ENCODE data around the gene SPAG9.

SPAG9 gene

DNA sequence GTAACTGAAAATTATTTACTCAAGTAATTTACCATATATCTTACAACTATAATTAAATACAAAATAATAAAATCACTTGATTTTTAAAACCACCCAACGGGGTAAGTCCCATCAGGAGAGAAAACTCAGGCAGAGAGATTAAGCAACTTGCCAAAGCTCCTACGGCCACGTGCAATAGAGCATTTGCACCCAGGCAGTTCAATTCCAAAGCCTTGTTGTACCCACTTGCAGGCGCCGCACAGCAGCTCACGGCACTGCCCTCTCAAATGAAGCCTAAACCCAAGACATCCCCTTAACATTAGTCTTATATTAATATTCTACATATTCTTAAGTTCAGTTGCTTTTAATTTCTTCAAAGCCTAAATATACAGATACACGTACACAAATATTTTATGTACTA, 75.7 kb downstream of the SPAG9 start:
- peak; percentile 76 for DNase-seq (ENCODE audit: low spot score)

DNA sequence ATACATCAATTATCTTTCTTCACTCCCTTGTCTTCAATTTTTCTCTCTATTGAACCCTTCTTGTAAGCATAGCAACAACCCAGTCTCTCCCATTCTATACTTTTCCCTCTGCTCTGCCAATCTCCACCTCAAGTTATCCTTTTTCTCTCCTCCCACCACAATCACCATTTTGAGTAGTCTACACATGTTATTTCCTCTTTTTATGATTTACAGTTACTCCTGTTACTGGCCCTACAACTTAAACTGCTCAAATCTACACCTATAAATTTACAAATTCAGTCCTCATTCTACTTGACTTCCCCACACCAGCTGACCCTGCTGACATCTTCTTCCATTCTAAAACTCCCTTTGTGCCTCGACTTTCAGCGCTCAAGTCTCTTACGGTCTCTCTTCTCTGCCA, 84.6 kb downstream of the SPAG9 start:
- DNase-seq (ENCODE audit: low spot score), result no peak

DNA sequence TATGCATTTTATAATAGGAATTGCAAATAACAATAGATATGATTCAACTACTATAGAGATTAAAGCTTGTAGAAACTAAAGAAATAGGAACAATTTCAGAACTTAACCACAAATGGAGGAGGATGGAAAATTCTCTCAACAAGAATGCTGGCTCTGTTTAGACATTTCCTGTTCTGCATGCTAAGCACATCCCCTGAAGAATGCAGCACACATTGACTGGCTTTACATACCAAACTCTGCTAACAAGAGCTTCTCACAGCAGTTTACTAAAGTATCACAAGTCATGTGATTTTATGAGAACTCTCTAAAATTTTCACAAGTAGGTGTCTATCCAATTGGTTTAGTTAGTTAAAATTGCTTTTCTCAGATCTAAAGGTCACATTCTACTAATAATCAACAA, 85.2 kb downstream of the SPAG9 start:
- peak; percentile 89 for DNase-seq (ENCODE audit: low spot score)

DNA sequence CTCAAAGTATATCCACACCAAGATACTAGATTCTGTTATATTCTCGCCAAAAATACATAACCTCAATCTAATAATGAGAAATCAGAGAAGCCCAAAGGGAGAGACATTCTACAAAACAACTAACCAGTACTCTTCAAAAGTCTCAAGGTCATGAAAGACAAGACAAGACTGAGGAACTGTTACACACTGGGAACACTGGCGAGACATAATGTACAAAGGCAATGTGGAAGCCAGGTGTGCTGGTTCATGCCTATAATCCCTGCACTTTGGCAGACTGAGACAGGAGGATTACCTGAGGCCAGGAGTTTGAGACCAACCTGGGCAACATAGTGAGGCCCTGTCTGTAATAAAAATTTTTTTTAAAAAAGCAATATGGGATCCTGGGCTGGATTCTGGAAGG, 85.9 kb downstream of the SPAG9 start:
- no peak for DNase-seq (ENCODE audit: low spot score)

DNA sequence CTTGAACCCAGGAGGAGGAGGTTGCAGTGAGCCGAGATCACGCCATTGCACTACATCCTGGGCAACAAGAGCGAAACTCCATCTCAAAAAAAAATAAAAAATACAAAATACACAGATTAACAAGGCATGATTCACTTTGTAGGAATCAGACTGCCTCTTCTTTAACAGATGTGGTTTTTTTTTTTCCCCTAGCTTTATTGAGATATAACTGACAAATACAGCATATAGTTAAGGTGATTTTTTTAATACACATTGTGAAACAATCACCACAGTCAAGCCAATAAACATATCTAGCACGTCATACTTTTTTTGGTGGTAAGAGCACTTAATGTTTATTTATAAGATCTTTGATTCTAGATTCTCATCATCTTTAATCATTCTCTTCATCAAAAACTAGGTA, 87.8 kb downstream of the SPAG9 start:
- no peak for DNase-seq (ENCODE audit: low spot score)

DNA sequence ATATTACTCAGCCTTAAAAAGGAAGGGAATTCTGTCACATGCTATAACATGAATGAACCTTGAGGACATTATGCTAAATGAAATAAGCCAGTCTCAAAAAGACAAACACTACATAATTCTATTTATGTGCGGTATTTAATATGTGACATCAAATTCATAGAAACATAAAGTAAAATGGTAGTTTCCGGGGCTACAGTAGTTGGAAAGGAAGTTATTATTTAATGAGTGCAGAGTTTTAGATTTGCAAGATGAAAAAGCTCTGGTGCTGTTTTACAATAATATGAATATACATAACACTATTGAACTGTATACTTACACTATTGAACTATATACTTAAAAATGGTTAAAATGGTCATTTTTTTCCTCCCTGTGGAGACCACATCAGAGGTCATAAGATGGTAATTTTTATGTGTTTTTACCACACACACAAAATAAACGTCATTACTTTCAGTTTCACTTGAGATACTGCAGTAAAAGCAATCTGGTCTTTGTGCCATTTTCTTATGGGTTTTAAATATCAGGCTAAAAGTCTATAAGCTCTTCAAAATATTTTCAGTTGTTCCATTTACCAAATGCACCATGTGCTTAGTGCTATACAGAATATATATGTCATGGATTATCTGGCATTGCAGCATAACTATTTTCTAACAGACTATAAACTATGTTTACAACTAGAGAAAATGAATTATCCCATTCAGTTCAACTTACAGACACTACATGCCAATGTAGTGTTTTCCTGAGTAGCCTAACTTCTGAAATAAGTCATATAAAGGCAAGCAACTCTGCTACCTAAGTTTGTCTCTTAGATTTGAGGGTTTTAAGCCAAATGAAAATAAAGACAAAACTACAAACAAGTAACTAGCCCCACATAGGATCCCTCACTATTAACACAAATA, 90.9 kb downstream of the SPAG9 start:
- no peak for DNase-seq (ENCODE audit: low spot score)

DNA sequence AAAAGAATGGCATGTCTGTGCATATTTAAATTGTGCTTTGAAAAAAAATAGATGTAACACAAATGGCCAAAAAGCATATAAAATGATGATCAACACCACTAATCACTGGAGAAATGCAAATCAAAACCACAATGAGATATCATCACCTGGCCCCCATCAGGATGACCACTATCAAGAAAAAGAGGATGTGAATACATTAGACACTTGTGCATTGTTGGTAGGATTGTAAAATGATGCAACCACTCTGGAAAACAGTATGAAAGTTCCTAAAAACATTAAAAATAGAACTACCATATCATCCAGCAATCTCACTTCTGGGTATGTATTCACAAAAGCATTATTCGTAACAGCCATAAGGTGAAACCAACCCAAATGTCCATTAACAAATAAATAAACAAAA, 91.5 kb downstream of the SPAG9 start:
- no peak for DNase-seq (ENCODE audit: low spot score)

DNA sequence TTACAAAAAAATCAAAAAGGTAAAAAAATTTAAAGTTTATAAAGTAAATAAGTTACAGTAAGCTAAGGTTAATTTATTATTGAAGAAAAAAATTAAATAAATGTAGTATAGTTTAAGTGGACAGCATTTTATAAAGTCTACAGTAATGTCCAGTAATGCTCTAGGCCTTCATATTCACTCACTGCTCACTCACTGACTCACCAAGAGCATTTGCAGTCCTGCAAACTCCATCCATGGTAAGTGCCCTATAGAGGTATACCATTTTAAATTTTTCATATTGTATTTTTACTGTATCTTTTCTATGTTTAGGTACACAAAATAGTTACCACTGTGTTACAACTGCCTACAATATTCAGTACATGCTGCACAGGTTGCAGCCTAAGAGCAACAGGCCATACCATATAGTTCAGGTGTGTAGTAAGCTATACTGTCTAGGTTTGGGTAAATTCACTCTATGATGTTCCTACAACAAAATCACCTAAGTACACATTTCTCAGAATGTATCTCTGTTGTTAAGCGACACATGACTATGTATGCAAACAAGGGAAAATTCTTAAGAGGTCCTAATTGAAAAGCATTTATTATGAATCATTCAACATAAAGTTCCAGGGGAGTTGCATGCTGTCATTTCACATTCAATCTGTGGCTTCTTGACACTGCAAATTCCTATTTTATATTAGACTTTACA, 92.3 kb downstream of the SPAG9 start:
- no peak for DNase-seq (ENCODE audit: low spot score)

DNA sequence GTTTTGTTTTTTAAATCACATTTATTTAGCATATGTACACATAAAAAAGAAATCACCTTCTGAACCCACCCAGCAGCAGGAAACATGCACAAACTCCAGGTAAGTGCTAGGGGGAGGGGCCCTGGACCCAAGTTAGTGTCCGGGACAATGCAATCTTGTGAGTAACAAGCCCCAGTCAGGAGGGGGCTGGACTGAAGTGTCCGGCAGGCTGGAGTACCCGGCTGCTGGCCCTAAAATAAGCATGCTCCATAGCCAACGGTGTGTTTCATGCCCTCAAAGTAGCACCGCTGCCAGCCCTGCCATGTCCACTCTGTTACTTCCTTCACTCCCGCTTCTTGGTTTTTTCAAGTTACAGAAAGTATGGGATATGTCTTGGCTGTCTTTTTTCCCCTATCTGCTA, 102.1 kb downstream of the SPAG9 start:
- no peak for DNase-seq (ENCODE audit: low spot score)

DNA sequence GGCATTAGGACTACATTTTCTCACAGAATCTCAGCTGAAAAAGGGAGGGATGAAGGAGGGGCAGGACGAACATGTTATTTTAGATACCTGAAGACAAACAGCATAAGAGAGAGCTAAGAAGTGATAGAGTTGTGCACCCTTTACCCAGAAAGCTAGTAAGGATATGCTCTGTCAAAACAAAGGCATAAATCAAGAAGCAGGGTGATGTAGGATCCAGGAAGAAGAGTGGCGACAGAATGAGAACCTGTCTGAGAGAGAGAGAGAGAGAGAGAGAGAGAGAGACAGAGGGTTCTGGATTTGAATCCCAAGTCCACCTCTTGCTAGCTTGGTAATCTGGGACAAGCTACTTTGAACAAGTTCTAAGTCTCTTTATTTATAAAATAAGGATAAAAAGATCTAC, 103.4 kb downstream of the SPAG9 start:
- DNase-seq (ENCODE audit: low spot score), result no peak

DNA sequence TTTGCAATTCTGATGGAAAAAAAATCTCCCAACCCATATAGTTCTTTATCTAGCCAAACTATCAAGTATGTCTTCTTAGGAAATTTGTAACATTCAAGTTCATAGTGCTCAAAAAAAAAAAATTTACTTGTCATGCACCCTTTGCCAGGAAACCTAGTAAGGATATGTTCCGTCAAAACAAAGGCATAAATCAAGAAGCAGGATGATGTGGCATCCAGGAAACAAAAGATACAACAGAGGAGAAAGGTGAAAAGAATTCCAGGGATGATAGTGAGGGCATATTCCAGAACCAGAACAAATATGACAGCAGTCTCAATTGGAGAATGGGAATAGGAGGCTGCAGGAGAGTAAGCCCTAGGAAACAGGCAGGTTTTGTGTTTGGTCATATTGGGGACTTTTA, 104.6 kb downstream of the SPAG9 start:
- DNase-seq (ENCODE audit: low spot score), result no peak

DNA sequence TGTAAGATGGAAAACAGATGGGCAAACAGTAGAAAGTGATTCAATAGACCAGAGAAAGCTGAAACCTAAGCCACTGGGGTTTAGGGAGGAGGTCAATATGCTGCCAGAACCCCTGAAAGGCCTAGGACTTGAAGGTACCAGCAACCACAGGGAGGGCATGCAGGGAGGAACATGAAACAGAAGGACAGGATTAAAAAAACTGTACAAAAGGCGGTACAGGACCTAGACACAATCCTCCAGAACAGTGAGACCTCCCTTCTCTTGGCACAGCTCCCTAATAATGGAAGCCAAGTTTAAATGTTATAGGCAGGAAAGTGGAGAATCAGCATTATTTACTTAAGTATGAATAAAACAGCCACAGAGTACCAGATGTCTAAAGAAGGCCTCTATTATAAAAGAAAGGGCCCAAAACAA, 105.5 kb downstream of the SPAG9 start:
- DNase-seq (ENCODE audit: low spot score), result no peak

DNA sequence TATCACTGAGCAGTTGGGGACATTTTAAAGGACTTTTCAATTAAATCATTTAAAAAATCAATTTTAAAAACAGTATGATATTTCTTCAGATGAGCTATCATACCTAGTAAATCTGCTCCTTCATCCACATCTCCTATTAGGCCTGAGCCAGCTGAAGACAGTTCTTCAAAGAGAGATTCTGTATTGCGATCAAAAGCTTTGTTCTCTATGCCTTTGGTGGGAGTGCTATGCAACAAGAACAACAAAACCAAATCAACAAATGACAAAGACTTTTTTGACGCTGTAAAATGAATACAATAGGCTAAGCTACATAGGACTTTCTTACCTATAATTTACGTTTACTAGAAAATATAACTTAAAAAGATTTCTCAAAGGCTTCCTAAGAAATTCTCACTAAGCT, 106.5 kb downstream of the SPAG9 start:
- DNase-seq (ENCODE audit: low spot score), result peak; percentile 41

DNA sequence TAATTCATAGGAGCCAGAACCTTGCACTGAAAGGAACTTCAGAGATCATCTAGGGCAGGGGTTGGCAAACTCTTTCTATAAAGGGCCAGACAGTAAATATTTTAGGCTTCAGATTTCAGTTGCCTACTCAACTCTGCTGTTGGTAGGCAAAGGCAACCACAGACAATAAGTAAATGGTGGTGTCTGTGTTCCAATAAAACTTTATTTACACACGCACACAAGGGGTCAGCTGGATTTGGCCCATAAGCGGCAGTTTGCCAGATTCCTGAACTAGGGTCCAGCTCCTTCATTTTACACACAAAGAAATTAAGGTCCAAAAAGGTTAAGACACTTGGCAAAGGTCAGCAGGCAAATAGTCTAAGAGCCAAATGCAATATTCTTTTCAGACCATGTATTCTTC, 107.3 kb downstream of the SPAG9 start:
- DNase-seq (ENCODE audit: low spot score), result no peak

DNA sequence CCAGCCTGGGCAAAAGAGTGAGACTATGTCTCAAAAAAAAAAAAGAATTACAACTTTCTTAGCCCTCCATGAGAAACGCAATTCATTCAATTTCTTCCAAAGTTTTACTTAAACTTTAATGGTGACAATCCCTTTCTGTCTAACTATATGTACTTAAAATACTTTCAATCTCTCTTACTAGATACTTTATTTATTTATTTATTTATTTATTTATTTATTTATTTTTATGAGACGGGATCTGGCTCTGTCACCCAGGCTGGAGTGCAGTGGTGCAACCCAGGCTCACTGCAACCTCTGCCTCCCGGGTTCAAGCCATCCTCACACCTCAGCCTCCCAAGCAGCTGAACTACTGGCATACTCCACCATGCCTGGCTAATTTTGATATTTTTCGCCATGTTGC, 108.1 kb downstream of the SPAG9 start:
- no peak for DNase-seq (ENCODE audit: low spot score)

DNA sequence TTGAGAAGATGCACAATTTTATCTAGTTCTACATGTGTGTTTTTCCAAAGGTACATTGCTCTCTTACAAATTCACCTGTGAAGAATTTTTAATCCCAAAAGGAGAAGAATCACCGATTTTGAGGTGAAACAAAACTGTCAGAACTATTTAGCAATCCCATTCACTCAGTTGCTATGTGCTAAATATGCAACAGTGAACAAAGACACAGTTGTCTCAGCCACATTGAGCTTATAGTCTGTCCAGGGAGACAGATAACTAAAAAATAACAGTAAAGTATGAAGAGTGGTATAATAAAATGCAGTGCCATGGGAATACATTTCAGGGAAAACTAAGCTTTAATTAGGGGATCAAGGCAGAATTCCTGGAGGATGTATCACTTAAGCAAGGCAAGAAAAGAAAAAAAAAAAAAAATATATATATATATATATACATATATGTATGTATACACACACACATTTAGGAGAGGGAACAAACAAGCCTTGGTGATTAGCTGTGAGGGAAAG, 110.4 kb downstream of the SPAG9 start:
- peak; percentile 11 for DNase-seq (ENCODE audit: low spot score)

DNA sequence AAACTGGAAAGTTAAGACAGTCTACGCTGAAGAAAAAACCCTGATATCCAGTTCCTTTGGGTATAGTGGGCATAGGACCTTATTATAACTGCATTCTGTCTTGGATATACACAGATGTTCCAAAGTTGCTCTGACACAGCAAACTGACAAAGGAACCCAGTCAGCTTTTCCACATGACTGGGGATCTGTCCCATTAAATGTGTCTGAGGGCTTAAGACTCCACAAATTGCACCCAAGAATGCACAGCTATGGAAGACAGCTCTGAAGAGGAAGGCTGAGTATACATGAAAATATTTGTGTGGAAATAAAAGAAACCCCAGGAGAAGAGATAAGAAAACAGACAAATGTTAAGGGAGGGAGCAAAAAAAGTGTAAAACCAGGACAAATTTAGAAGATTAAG, 114.1 kb downstream of the SPAG9 start:
- peak; percentile 32 for DNase-seq (ENCODE audit: low spot score)

DNA sequence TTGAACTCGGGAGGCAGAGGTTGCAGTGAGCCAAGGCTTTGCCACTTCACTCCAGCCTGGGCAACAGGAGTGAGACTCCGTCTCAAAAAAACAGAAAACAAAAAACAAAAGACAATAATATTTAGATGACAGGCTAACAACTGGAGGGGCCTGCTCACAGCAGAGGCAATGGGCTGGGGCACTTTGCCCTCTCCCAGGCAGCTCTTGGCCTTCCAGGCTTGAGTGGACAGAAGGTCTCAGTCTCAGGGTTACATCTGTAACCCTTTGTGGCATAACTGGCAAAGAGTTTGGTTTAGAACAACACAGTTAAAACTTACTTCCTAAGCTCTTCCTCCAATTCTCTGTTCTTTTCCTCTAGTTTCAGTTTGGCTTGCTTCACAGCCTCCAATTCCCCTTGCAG, 114.9 kb downstream of the SPAG9 start:
- DNase-seq (ENCODE audit: low spot score), result no peak

DNA sequence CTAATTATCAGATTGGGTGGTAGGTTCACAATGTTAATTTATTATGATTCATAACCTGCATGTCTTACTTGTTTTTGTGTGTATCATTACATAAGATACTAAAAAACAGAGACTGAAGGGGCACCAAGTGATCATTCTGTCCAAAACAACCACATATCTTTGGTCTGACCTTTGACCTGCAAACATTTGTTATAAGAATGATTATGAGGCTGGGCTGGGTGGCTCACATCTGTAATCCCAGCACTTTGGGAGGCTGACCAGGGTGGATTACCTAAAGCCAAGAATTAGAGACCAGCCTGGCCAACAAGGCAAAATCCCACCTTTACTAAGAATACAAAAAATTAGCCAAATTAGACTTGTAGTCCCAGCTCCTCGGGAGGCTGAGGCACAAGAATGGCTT, 116.4 kb downstream of the SPAG9 start:
- DNase-seq (ENCODE audit: low spot score), result no peak

DNA sequence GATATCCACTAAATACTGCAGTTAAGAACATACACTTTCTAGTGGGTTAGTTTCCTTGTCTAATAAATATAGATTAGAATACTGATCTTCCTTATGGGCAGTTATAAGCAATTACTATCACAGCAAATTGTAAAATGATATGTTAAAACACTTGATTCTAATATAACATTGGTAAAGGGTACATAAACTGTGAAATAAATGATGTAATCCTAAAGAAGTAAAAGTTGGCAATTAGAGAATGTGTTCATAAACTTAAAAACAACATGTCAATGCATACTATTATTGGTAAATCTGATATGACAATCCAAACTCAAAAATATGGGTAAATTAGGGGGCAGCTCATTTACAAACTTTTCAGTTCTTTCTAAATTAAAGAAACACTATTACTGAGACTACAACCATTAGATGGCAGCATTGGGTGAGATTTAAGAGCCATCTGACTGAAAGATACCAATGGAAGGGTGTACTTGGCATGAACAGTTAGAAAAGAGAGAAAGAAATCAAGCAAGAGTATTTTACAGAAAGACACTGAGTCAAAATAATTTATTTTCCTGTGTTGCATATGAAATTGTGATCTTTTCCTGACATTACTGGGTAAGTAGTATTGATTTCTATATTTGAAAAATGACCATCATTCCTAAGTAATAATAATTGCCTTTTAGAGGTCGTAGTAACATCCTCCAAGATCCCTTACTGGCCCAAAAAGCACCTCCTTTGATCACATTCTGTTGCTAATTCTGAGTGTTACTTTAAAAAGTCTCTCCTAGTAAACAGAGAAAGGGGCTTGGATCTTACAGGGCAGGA, 119.6 kb downstream of the SPAG9 start:
- DNase-seq (ENCODE audit: low spot score), result peak; percentile 83

DNA sequence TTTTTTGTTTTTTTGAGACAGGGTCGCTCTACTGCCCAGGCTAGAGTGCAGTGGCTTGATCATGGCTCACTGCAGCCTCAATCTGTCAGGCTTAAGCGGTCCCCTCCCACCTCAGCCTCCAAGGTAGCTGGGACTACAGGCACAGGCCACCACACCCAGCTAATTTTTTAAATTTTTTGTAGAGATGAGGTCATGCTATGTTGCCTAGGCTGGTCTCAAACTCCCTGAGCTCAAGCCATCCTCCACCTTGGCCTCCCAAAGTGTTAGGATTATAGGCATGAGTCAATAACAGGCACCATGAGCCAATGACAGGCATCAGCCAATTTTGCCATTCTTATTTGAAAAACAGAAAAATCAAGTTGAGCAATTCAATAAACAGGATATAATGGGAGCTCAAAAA, 125.0 kb downstream of the SPAG9 start:
- no peak for DNase-seq (ENCODE audit: low spot score)

DNA sequence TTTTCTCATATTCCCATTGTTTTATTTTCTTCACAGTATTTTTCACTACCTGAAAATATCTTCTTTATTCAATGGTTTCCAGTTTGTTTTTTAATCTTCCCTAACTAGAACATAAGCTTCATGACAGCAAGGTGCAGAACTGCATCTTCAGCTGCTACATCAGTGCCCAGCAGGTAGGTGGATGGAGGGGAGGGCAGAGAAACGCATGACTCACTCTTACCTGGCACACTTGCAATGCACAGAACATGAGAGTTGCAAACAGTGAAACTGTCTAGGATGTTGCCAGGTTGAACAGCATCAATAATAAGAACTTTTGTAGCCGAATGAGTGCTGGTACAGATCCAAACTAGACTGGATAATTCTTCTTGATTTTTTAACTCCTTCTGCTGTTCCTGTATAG, 127.1 kb downstream of the SPAG9 start:
- no peak for DNase-seq (ENCODE audit: low spot score)

DNA sequence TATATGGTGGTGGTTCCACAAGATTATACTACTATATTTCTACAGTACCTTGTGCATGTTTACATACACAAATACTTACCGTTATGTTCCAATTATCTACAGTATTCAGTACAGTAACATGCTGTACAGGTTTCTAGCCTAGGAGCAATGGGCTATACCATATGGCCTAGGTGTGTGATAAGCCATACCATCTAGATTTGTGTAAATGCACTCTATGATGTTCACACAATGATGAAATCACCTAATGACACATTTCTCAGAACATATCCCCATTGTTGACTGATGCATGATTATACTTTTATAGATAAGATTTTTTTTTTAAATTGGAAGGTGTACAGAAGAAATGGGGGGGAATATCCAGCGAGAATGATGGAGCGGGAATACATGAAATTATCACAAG, 131.5 kb downstream of the SPAG9 start:
- no peak for DNase-seq (ENCODE audit: low spot score)

All from Ammon's horn (tissue), 1 donor.